ENCODE data around the gene PHLDB3. TPM values are rescaled to one million over a fixed set of nuclear protein-coding genes. Genes with fewer than 3 reads are reported as not detected.
A peak's percentile ranks its signal among the peaks of the same experiment; 100 is the strongest.
"Not testable (repeated sequence)": the region's sequence is repeated elsewhere in the genome, so short reads cannot be mapped to it uniquely, and the experiment has no call there.

Gene PHLDB3
- total and polyA plus RNA-seq, 10 donors = 8.0 to 23.0 (median 16.1) TPM

GRCh38 chr19:43525836-43526771, 21.6 kb upstream of the PHLDB3 start:
- 1 to 4% (median 2%) methylated on average over 15 to 26 of the region's 26 CpGs for WGBS, 5 donors
- Histone ChIP-seq H3K27ac (peak overlapping the region; percentile 49 to 90 (median 85)), H3K27me3 (replicated peaks in 1 of 7) (no peaks in the 10 kb centered on the region), H3K36me3 (peaks cover 0 to 18% (median 0%) of the 10 kb centered on the region in 6 donors), H3K9me3 (no peaks in the 10 kb centered on the region), H3K4me3 (peak overlapping the region; percentile 72 to 91 (median 84)), H3K4me1 (peaks cover 21 to 77% (median 40%) of the 10 kb centered on the region in 6 donors)
- DNase-seq = peak; percentile 80
- intact Hi-C loops (cut with DNase I; ENCODE audit: low total_unique reads) = no loop called here
- TF ChIP-seq POLR2A (IDR thresholded peaks at IDR 0.05) = no peak
- no peak for TF ChIP-seq CTCF (IDR thresholded peaks at IDR 0.05 in 8 of 11, conservative IDR thresholded peaks at IDR 0.05 in 3 of 11)
- TF ChIP-seq POLR2AphosphoS5 (IDR thresholded peaks at IDR 0.05) = no peak

DNA sequence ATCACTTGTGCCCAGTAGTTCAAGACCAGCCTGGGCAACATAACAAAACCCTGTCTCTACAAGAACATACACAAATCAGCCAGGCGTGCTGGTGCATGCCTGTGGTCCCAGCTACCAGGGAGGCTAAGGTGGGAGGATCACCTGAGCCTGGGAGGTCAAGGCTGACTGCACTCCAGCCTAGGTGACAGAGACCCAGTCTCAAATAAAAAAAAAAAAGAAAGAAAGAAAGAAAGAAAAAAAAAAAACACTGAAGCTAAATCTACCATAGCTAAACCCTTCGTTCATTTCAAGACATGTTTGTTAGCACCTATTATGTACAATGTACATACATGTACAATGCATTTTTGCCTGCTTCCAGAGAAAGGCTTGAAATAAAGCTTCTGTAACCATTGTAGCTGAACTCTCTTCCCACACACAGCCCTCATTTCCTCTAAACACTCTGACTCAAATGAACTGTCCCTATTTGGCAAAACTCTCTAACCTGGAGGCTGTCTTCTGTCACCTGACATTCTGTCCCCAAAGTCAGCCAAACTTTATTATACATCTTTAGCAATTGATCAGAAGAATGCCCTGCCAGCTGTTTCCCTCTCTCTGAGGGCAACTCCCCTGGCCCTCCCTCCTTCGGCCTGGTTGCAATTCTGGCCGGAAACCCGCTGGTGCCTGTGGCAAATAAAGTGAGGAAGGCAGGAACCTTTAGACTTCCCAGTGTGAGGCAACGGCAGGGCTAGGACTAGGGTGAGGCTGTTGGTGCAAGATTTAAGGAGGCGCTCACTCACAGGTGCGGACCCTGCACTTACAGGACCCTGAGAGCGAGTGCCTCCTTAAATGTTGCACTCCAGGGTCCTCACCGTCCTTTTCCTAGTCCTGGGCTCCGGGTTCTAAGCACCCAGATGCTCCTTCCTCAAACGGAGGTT, 20.6 kb upstream of the PHLDB3 start:
- DNase-seq = no peak
- 5 to 9% (median 7%) methylated on average over 12 of the region's 12 CpGs for WGBS, 5 donors
- Histone ChIP-seq H3K4me3 (peak overlapping the region; percentile 72 to 91 (median 84)), H3K27ac (peak overlapping the region; percentile 49 to 90 (median 85)), H3K36me3 (peaks cover 0 to 24% (median 0%) of the 10 kb centered on the region in 6 donors), H3K27me3 (replicated peaks in 1 of 7) (no peaks in the 10 kb centered on the region), H3K4me1 (peaks cover 21 to 80% (median 44%) of the 10 kb centered on the region in 6 donors), H3K9me3 (no peaks in the 10 kb centered on the region)
- intact Hi-C loops (cut with DNase I; ENCODE audit: low total_unique reads) = no loop called here
- TF ChIP-seq POLR2AphosphoS5 (IDR thresholded peaks at IDR 0.05) (peak in 2 of 3 donors; percentile 62 to 68), CTCF (IDR thresholded peaks at IDR 0.05 in 8 of 11, conservative IDR thresholded peaks at IDR 0.05 in 3 of 11) (no peak), POLR2A (IDR thresholded peaks at IDR 0.05) (no peak)

- Histone ChIP-seq H3K36me3 (peaks cover 0 to 26% (median 0%) of the 10 kb centered on the region in 6 donors), H3K27ac (peak overlapping the region in 1 of 8 donors; percentile 26), H3K4me1 (peaks cover 26 to 91% (median 49%) of the 10 kb centered on the region in 6 donors)
- WGBS, 5 donors = 95 to 98% (median 97%) methylated on average over 8 of the region's 8 CpGs
- H3K9me3 ChIP-seq; intact Hi-C loops (cut with DNase I; ENCODE audit: low total_unique reads); H3K4me3 ChIP-seq; DNase-seq; H3K27me3 ChIP-seq (replicated peaks in 1 of 7): not testable (repeated sequence)
Observed at GRCh38 chr19:43523696-43524095, 19.1 kb upstream of the PHLDB3 start.

DNA sequence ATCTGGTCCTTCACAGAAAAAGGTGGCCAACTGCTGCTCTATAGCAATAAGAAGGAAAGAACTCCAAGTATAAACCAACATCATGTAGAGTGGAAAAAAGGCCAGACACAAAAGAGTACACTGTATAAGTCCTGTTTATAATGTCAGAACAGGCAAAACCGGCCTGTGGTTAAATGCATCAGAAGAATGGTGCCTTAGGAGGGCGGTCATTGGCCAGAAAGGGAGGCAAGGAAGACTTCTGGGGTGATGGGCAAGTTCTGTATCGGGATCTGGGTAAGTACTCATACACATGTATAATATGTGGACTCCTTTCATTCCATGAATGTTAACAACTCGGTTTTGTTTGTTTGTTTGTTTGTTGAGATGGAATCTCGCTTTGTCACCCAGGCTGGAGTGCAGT, 18.4 kb upstream of the PHLDB3 start:
- intact Hi-C loops (cut with DNase I; ENCODE audit: low total_unique reads) = no loop called here
- Histone ChIP-seq H3K4me1 (peaks cover 26 to 91% (median 48%) of the 10 kb centered on the region in 6 donors), H3K36me3 (peaks cover 0 to 26% (median 0%) of the 10 kb centered on the region in 6 donors), H3K9me3 (no peaks in the 10 kb centered on the region), H3K27ac (peak overlapping the region in 1 of 8 donors; percentile 26), H3K27me3 (replicated peaks in 1 of 7) (no peaks in the 10 kb centered on the region), H3K4me3 (no peak overlapping the region)
- WGBS, 5 donors = 86 to 91% (median 90%) methylated on average over 5 of the region's 5 CpGs
- DNase-seq = no peak
- no peak for TF ChIP-seq POLR2AphosphoS5 (IDR thresholded peaks at IDR 0.05)
- TF ChIP-seq CTCF (IDR thresholded peaks at IDR 0.05 in 8 of 11, conservative IDR thresholded peaks at IDR 0.05 in 3 of 11) = no peak
- TF ChIP-seq POLR2A (IDR thresholded peaks at IDR 0.05) = no peak
